Body of pancreas (tissue), 4 donors: ENCODE results near the gene PLCD3. TPM values are rescaled to one million over a fixed set of nuclear protein-coding genes. Genes with fewer than 3 reads are reported as not detected.

ENCODE experiments used
- ATAC-seq: fragments of 150-250 bp; one replicate; pipeline ENCODE4 v1.9.1; 2016
- DNase-seq, 4 donors: peaks; one replicate each; pipeline ENCODE4 v3.0.0-alpha.2; 2019
- H3K27ac ChIP-seq, 4 donors: fragments of 200-600 bp; sonication (generic); 1 replicate in 3 of 4; 2 replicates in 1 of 4; pipeline versions ENCODE4 v1.5.1 to v1.6.1; 2016 to 2019; ENCODE audit warnings: mild to moderate bottlenecking in 1 of 4, mixed read lengths in 1 of 4, moderate library complexity in 1 of 4
- H3K27me3 ChIP-seq, 2 donors: fragments of 200-600 bp; sonication (generic); one replicate each; pipeline ENCODE4 v1.6.0; 2016; ENCODE audit warnings: mild to moderate bottlenecking in 1 of 2
- H3K36me3 ChIP-seq, 2 donors: fragments of 200-600 bp; sonication (generic); replicated peaks in 1 of 2; 2 replicates each; pipeline ENCODE4 v1.5.1; 2016; ENCODE audit warnings: low read depth in 2 of 2; ENCODE audit not compliant: insufficient read depth in 1 of 2
- H3K4me1 ChIP-seq: fragments of 200-600 bp; sonication (generic); one replicate; pipeline ENCODE4 v1.6.0; 2016
- H3K4me3 ChIP-seq, 2 donors: fragments of 200-600 bp; sonication (generic); 1 replicate in 1 of 2; 2 replicates in 1 of 2; pipeline ENCODE4 v1.5.1; 2016 to 2019
- H3K9me3 ChIP-seq, 3 donors: fragments of 200-600 bp; sonication (generic); 1 replicate in 2 of 3; 2 replicates in 1 of 3; pipeline ENCODE4 v1.5.1; 2016
- CTCF ChIP-seq, 7 experiments: fragments of 450-650 bp in 4 of 7; fragments of 200-600 bp in 3 of 7; sonication (generic) in 3 of 7; IDR thresholded peaks; one replicate each; pipeline ENCODE4 v1.5.1; 2016 to 2019; ENCODE audit warnings: antibody characterized with exemption in 7 of 7
- POLR2A ChIP-seq, 3 donors: fragments of 450-650 bp; IDR thresholded peaks; one replicate each; pipeline ENCODE4 v1.6.1; 2016; ENCODE audit warnings: antibody characterized with exemption in 3 of 3, mild to moderate bottlenecking in 2 of 3
- WGBS, 2 donors: methylation state at CpG; one replicate each; pipeline ENCODE4 v1.1.5; 2017; 5-methylcytosine and 5-hydroxymethylcytosine counted together
- intact Hi-C: fragments of 100-400 bp; cut with DNase I; formaldehyde crosslinking; loops from one replicate; pipeline ENCODE4 v1.15.1; 2023
- total RNA-seq, 2 donors: library from RNA; depleted of rRNA; stranded (reverse); fragments of >200 nt; gene quantifications; one replicate each; pipeline ENCODE4 v1.1.0, GENCODE V29; 2016

PLCD3 gene
- total RNA-seq, 2 donors from 2014 or later, result 5.4 to 23.4 TPM

GRCh38 chr17:45070001-45070400, 62.3 kb downstream of the PLCD3 start:
- H3K27ac ChIP-seq, result no peak overlapping the region
- no peak overlapping the region for H3K4me3 ChIP-seq
- H3K36me3 ChIP-seq, result no peaks in the 10 kb centered on the region
- TF ChIP-seq CTCF (IDR thresholded peaks at IDR 0.05) (no peak), POLR2A (IDR thresholded peaks at IDR 0.05) (no peak)
- no peak for DNase-seq
- WGBS, 2 donors, result 81 to 88% methylated on average over 8 of the region's 8 CpGs
- ATAC-seq, result no peak
- no peaks in the 10 kb centered on the region for H3K9me3 ChIP-seq
- H3K27me3 ChIP-seq, result no peaks in the 10 kb centered on the region
- peaks cover 8% of the 10 kb centered on the region for H3K4me1 ChIP-seq
- intact Hi-C loops, result no loop called here

- TF ChIP-seq CTCF (IDR thresholded peaks at IDR 0.05) (no peak), POLR2A (IDR thresholded peaks at IDR 0.05) (no peak)
- Histone ChIP-seq H3K27ac (peak overlapping the region in 1 of 4 donors; percentile 3), H3K4me3 (no peak overlapping the region), H3K36me3 (no peaks in the 10 kb centered on the region), H3K27me3 (no peaks in the 10 kb centered on the region), H3K9me3 (no peaks in the 10 kb centered on the region), H3K4me1 (peaks cover 24% of the 10 kb centered on the region)
- no peak for ATAC-seq
- no peak for DNase-seq
- 84 to 89% methylated on average over 2 of the region's 2 CpGs for WGBS, 2 donors
- intact Hi-C loops, result no loop called here
Measured at GRCh38 chr17:45067637-45068036, 64.7 kb downstream of the PLCD3 start.

- DNase-seq (no peak), ATAC-seq (no peak)
- Histone ChIP-seq H3K27ac (no peak overlapping the region), H3K27me3 (no peaks in the 10 kb centered on the region), H3K4me1 (peaks cover 47% of the 10 kb centered on the region), H3K36me3 (no peaks in the 10 kb centered on the region), H3K4me3 (no peak overlapping the region), H3K9me3 (no peaks in the 10 kb centered on the region)
- WGBS, 2 donors, result 63 to 82% methylated on average over 1 of the region's 1 CpG
- no peak for TF ChIP-seq CTCF (IDR thresholded peaks at IDR 0.05)
- TF ChIP-seq POLR2A (IDR thresholded peaks at IDR 0.05), result no peak
- intact Hi-C loops, result no loop called here
Measured at GRCh38 chr17:45063198-45063597, 69.1 kb downstream of the PLCD3 start.

- H3K4me1 ChIP-seq, result peaks cover 47% of the 10 kb centered on the region
Measured at GRCh38 chr17:45061606-45062205, 70.6 kb downstream of the PLCD3 start.

GRCh38 chr17:45060797-45061605, 71.3 kb downstream of the PLCD3 start, which contains the start of gene NMT1:
NMT1 (plus strand) TSS chr17:45061317; CDS start chr17:45061330, 13 bp downstream.
- TF ChIP-seq CTCF (IDR thresholded peaks at IDR 0.05), result peak in 2 of 7 experiments; percentile 25 to 44
- peak; percentile 29 to 86 (median 80) for TF ChIP-seq POLR2A (IDR thresholded peaks at IDR 0.05)
- WGBS, 2 donors, result 0 to 1% methylated on average over 22 to 50 of the region's 50 CpGs
- Histone ChIP-seq H3K9me3 (no peaks in the 10 kb centered on the region), H3K27me3 (no peaks in the 10 kb centered on the region), H3K36me3 (no peaks in the 10 kb centered on the region), H3K4me3 (peak within 1 kb of the TSS; percentile 26 to 89), H3K4me1 (peaks cover 47% of the 10 kb centered on the region), H3K27ac (peak within 1 kb of the TSS; percentile 56 to 88 (median 74))
- DNase-seq (peak; percentile 97 to 99 (median 98)), ATAC-seq (peak; percentile 98)
- intact Hi-C loops, result no loop called here

More at GRCh38 chr17:45061606-45062205, 70.6 kb downstream of the PLCD3 start:
- intact Hi-C loops, result no loop called here
- Histone ChIP-seq H3K27me3 (no peaks in the 10 kb centered on the region), H3K9me3 (no peaks in the 10 kb centered on the region), H3K27ac (peak overlapping the region; percentile 56 to 88 (median 72)), H3K4me3 (peak overlapping the region in 1 of 2 donors; percentile 89), H3K36me3 (no peaks in the 10 kb centered on the region)
- TF ChIP-seq POLR2A (IDR thresholded peaks at IDR 0.05), result no peak
- ATAC-seq (no peak), DNase-seq (no peak)
- 5 to 11% methylated on average over 15 of the region's 15 CpGs for WGBS, 2 donors
